Right forelimb (tissue), 1 donor: ENCODE data around the gene NMNAT2.
A peak's percentile ranks its signal among the peaks of the same experiment; 100 is the strongest.
"Not testable (repeated sequence)": the region's sequence is repeated elsewhere in the genome, so short reads cannot be mapped to it uniquely, and the experiment has no call there.

Experiments
- DNase-seq: peaks from one replicate; pipeline ENCODE4 v3.0.0-alpha.2; 2018

NMNAT2 gene

GRCh38 chr1:183416850-183417771 is 1.1 kb downstream of the NMNAT2 start:
- peak; percentile 88 for DNase-seq

GRCh38 chr1:183414365-183414764 is 3.8 kb downstream of the NMNAT2 start:
- DNase-seq, result no peak

GRCh38 chr1:183411091-183411490 is 7.1 kb downstream of the NMNAT2 start:
- no peak for DNase-seq

- DNase-seq, result no peak
Observed at GRCh38 chr1:183407961-183408360, 10.2 kb downstream of the NMNAT2 start.

DNA sequence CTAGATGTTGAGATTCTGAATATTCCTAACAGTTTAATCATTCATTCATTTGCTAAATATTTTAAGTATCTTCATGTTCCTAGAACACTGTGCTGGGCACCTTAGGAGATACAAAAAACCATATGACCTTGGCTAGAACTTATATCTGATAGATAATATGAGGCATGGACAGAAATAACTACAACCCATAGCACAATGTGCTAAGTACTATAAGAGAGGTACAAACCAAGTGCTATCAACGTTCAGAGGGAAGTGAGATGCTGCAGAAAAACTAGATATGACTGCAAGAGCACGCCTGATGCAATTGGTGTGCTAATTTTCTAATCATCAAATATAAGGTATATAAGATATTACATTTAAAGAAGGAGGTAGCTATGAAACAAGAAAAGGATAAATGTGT is 10.7 kb downstream of the NMNAT2 start:
- no peak for DNase-seq

- DNase-seq, result no peak
Observed at GRCh38 chr1:183404476-183404875, 13.7 kb downstream of the NMNAT2 start.

GRCh38 chr1:183403498-183403897 is 14.7 kb downstream of the NMNAT2 start:
- DNase-seq, result no peak

GRCh38 chr1:183401565-183401964 is 16.6 kb downstream of the NMNAT2 start:
- DNase-seq, result not testable (repeated sequence)

- DNase-seq, result no peak
Observed at GRCh38 chr1:183394435-183394834, 23.7 kb downstream of the NMNAT2 start.

GRCh38 chr1:183391863-183392262 is 26.3 kb downstream of the NMNAT2 start:
- DNase-seq, result no peak

- no peak for DNase-seq
Observed at GRCh38 chr1:183390561-183390960, 27.6 kb downstream of the NMNAT2 start.

DNA sequence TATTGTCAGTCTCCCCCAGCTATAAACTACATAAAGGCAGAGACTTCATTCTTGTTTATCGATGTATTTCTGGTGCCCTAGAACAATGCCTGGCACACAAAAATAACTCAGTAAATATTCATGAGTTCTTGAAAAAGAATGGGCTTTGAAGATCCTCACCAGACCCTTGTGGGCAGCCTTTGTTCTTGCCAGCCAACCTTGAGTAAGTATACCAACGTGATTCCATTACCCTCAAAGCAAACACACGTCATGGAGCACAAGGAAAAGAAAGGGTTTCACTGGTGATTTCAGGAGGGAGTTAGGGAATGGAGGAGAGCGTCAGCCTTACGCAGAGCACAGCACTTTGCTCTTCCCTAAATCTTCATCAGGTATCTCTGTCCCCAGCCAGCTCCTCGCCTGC is 29.4 kb downstream of the NMNAT2 start:
- DNase-seq, result no peak

DNA sequence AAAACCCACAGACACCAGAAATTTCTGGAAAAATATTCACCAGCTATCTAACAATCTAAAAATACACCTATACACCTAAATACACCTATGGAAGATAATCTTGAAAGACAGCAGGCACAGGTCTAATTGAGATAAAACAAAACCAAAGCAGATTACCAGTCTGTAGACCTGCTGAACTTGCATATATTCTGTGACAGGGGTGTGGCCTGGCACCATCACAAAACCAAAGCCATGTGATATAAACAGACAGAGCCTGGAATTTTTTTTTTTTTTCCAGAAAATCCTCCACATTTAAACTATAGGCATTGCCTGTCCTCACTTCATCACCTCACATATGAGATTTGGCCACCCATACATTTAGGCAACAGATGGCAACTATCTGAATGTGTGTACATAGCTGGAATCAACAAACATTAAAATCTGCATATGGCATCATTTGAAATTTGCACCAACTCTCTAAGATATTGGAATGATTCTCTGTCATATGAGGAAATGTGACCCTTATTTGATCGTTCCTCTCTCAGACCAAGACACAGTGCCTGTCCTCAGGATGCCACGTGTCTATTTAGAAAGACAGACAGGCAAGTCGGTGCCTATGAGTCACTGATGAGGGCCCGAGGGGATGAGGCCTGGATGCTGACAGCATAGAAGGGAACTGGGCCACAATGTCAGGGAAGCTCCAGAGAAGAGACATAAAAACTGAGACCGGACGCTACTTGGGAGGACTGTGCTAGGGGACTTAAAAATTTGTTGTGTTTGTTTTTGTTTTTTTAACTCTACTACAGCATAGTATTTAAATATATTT is 32.6 kb downstream of the NMNAT2 start:
- no peak for DNase-seq

- no peak for DNase-seq
Observed at GRCh38 chr1:183379951-183380350, 38.2 kb downstream of the NMNAT2 start.

- no peak for DNase-seq
Observed at GRCh38 chr1:183375381-183375780, 42.8 kb downstream of the NMNAT2 start.

- DNase-seq, result no peak
Observed at GRCh38 chr1:183374825-183375224, 43.4 kb downstream of the NMNAT2 start.

DNA sequence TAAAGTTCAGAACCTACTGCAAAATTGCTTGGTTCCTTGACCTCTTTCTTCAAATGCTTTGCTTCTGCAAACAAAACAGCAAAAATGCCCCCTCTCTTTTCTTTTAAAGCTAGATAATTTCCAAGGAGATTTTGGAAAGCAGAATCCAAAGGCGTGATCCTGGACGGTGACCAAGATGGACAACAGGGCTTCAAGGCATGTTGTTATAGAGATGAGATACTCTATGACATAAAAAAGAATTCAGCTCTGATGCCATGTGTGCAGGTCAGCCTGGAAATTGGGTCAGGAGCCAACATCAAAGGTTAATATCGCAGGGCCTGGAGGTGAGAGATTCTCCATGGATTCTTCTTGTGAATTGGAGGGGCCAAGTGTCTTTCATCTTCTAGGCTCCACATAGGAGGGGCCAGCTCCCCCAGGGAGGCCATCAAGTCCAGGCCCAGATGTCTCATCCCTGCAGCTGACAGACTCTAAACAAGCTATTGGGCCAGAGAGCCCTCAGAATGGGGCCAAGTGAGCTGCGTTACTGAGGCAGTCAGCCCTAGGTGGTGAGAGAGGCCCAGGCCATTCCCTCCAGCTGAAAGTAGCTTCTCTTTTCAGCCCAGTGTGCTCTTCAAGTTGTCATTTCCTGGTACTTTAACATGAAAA is 45.5 kb downstream of the NMNAT2 start:
- no peak for DNase-seq

DNA sequence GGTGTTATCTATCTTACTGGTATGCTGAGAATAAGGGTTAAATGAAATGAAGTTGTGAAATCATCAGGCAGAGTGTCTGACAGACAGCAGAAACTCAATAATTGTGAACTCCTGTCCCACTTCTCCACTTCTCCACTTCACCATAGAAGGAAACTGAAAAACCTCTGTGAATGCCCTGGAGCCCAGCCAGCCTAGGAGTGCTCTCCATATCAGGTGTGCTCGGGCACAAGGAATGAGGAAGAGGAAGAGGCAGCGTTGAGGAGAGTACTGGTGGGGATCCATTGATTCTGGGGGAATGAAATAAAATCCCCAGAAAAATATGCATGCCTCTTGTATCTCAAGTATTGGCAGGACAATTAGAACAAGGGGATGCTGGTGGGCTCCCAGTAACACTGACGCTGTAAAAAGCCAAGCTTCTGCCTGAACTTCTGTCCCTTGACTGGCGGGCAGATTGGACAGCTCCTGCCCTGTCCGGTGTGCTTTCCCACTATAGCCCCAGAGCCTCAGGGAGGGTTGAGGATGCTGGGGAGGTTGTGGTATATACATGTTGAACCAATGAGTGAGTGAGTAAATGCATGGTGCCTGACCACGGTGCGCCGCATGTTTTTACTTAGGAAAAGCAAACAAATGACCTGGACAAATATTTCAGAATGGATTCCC is 47.7 kb downstream of the NMNAT2 start:
- no peak for DNase-seq

DNA sequence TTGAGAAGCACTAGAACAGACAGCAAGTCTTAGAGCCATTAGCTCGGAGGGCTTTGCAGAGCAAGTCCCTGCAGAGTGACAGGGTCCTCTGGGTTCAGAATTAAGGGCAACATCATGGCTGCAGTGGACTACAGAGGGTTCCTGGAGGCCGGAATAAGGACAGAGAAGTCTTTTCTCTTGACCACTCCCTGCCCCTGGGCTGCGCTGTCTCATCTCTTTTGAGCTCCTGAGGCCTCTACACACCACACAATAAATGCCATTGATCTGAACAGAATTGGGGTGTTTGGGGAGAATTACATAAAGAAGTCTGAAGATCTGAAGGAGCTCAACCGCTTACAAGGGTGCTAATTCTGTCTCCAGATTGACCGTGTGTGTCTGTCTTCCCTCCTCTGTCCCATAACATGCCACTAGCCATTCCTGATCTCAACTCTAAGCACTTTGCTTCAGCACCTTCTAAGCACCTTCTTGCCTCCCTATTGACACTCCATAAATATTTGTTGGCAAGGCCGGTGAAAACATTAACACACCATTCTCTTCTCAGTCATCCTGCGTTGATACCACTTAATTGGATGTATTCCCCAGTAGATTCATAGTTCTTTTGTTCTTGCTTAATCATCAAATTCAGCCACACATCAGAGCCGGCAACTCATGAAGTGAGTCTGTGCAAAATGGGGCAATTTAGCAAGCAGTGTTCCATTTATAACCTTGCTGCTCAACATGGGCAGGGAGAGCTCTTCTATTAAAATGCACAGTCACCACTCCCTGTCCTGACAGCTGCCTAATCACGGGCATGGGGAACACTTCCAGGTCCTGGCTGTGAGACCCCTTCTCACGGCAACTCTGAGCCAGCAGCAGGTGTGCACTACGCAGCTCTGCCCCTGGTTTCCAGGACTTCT is 49.7 kb downstream of the NMNAT2 start:
- DNase-seq, result no peak

DNA sequence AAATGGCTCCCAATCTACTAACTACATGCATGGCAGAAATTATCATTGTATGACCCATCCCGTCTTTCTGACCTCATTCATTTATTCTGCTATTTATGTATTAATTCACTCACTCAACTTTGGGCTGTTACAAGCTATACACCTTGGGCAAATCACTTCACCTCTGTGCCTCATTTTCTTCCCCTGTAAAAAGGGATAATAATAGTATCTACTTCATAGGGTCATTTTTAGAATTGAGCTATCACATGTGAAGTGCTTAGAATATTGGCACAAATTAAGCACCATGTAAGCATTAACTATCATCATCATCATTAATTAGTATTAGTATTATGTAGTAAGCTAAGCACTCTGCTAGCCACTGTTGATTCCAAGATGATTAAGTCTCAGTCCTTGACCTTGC is 52.1 kb downstream of the NMNAT2 start:
- no peak for DNase-seq

DNA sequence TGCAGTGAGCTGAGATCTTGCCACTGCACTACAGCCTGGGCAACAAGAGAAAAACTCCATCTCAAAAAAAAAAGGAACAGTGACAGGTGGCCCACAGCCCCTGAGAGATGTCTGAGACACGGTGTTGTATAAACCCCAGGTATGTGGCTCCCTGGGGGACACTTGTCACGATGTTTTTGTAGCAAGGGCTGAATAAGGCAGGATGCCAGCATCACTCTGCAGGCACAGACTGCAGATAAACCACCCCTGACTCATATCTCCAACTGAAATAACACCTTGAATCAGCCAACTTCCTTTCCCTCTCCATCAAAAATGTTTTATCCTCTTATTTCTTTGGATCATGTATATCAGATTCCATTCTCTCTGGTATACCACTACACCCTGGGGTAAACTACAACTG is 52.5 kb downstream of the NMNAT2 start:
- no peak for DNase-seq

DNA sequence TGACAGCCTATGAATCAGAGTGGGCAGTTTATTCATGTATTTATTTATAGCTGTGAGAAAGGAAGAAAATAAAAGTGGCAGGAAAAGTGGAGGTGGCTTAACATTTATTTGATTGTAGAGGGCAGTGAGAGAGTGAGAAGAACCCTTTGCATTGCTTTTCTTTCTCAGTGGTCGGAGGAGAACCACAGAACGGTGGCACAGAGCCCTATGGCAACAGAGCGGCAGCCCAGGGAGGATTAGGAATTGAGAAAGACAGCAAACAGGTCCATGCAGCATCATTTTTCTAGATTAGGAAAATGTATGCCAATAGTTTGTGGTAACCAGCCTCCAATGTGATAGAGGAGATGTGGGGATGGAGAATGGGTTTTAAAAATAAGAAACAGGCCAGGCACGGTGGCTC is 53.1 kb downstream of the NMNAT2 start:
- DNase-seq, result no peak
